Activated CD8-positive, alpha-beta memory T cell treated with anti-CD3 and anti-CD28 coated beads, Interleukin-2, amount 50 U/mL, for 48 hours (primary cell): ENCODE measurements around the gene CCDC191.

Source experiments
- DNase-seq: peaks from one replicate; pipeline ENCODE4 v3.0.0-alpha.2; 2020

Gene CCDC191

DNA sequence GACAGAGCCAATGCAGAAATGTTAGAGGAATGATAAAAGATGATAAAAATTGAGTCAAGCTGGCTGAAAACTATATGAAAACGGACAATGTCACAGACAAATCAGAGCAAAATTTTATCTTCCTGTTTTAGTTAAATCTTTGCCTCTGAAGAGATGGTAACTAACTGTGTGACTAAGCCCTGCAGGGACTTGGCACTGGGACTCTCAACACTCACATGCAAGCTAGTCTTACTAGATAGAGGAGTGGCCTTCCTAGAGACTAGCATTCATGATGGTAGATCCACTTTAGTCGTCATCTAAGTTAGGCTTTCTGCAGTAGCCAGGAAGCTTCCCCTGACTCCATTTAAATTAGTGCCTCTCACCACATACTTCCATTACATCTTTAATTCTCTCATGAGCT, 4.1 kb downstream of the CCDC191 start:
- DNase-seq, result no peak

GRCh38 chr3:114043205-114043604, 13.1 kb downstream of the CCDC191 start:
- DNase-seq, result no peak

GRCh38 chr3:114035896-114036295, 20.4 kb downstream of the CCDC191 start:
- no peak for DNase-seq

- no peak for DNase-seq
Measured at GRCh38 chr3:114034787-114035545, 21.4 kb downstream of the CCDC191 start.

DNA sequence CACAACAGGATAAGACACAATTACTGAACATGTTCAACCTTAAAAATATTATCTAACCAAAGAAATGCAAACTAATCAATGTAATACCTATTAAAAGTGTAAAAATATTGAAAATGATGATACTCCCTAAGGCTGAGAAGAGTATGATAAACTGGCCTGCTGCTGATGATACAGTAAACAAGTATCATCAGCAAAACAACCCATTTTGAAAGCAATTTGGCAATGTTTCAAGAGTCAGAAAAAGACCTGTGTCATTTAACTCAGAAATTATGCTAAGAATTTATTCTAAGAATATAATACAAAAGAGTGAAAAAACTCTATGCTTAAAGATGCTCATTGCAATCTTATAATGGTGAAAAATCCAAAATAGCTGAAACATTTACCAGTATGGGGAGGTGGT, 22.1 kb downstream of the CCDC191 start:
- no peak for DNase-seq

- DNase-seq, result no peak
Measured at GRCh38 chr3:114033721-114034120, 22.6 kb downstream of the CCDC191 start.

DNA sequence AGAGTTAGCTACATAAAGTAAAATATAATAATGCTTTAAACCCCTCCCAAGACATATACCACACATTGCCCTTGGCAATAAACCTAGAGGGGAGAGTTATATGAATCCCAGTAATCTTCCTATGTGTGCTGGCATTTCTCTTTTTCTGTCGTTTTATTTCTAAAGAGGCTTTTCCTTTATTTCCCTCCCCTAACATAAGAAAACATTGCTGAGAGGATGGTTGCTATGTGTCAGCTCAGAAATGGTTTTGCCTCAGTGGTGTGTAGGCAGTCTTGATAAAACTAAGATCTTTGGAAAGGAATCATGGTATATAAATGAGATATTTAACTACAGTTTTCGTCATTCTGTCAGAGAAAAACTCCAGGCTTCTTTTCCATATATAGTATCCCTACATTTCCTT, 30.0 kb downstream of the CCDC191 start:
- DNase-seq, result no peak

DNA sequence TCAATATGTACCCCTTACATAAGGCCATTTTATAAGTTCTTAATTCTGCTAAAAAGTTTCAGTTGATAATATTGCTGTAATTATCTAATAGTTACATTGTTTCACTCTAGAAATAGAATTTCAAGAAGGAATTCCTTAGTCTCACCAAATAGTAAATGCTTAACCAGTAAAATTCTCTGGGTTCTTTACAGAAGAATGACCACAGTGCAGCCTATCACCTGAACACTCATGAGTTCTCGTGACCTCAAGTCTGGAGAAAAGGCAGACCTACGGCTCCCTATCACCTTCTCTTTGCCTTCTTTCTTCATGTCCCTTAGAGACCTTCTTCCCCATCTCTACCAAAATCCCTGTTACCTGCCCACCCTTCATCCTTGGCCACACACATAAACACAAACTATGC, 30.9 kb downstream of the CCDC191 start:
- no peak for DNase-seq

GRCh38 chr3:114022145-114022802, 34.1 kb downstream of the CCDC191 start:
- DNase-seq, result no peak

DNA sequence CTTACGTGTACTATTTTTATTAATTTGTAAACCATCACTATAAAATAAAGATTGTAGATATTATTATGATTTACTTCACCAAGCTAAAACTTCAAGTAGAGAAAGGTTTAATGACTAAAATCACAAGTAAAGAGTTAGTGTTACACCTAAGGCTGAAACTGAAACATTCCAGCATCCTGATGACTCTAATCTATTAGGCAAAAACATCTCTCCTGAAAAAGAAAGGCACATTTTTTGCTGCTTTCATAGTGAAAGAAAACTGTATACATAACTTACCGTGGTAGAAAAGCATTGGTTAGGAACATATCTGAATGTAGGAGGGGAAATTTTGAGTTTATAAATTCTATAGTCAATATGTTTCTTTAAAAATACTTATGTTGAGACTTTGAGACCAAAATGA, 35.4 kb downstream of the CCDC191 start:
- DNase-seq, result no peak

DNA sequence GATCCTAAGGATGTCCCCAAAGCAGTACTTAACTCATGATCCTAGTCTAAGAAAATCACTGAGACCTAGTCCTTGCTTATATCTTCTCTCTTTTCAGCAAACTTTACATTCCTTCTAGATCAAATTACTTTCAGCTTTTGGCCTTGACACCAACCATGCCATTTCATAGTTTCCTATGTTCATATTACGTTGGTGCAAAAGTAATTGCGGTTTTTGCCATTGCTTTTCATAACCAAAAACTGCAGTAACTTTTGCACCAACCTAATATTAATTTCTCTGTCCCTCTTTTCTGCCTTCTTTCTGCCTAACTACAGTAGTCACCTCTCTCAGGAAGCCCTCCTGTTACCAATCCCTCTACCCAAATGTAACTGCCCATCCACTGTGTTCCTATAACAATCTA, 36.8 kb downstream of the CCDC191 start:
- DNase-seq, result no peak

GRCh38 chr3:114014211-114014610, 42.1 kb downstream of the CCDC191 start:
- no peak for DNase-seq

GRCh38 chr3:114011059-114011797, 45.1 kb downstream of the CCDC191 start:
- no peak for DNase-seq

DNA sequence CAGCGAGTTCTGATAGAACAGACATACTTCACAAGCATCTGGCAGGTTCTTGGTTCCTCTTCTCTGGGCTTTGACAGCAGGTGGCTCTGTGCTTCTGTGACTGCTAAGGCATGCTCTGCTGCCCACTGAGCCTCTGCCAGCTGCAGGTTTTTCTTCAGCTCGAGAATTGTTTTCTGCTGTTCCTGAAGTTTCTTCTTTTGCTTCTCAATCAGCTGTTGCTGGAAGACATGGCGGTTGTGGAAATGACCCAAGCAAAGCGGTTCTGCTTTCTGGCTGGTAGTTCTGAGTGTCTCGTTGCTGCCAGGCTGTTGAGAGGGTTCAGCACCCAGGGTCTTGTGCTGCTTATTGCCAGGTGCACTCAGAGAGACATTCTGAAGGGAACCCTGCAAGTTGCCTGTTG, 50.8 kb downstream of the CCDC191 start:
- DNase-seq, result no peak

- no peak for DNase-seq
Measured at GRCh38 chr3:113985541-113985940, 70.8 kb downstream of the CCDC191 start.

GRCh38 chr3:113983544-113983943, 72.8 kb downstream of the CCDC191 start:
- DNase-seq, result no peak

DNA sequence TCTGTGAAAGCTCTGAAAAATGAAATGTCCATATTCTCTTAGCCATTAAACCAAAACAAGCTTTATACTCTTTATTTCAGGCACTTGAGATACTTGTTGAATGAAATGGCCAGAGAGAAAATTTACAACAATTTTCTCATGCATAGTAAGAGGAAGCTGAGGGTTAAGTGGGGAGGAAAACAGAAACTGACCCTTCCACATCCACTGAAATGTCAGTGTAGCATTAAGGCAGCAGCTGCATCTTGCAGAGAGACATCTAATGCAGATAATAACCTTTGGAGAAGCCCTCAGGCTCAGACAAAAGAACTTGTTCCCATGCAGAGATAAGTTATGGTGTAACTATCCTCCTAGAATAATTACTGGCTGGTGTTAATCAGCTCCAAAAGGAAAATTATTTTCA, 74.5 kb downstream of the CCDC191 start:
- DNase-seq, result no peak

GRCh38 chr3:113979916-113980315, 76.4 kb downstream of the CCDC191 start:
- DNase-seq, result no peak

DNA sequence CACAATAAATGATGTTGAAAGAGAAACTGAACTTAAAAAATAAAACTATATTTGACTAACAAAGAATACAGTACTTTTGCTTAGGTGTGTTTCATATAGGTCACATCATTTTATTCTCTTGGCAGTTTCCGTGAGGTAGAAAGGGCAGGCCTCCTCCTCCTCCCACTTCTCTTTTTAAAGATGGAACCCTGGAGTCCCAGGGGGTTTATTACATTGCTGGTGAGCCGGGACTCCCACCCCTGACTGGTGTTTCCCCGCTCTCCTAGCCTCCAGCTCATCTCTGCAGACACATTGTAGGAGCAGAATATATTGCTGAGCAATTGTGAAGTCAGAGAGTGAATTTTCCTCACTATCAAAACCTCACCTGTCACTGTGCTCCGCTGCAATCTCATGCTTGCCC, 78.5 kb downstream of the CCDC191 start:
- no peak for DNase-seq

GRCh38 chr3:113968986-113969385, 87.3 kb downstream of the CCDC191 start:
- DNase-seq, result no peak

- no peak for DNase-seq
Measured at GRCh38 chr3:113966172-113966571, 90.2 kb downstream of the CCDC191 start.

DNA sequence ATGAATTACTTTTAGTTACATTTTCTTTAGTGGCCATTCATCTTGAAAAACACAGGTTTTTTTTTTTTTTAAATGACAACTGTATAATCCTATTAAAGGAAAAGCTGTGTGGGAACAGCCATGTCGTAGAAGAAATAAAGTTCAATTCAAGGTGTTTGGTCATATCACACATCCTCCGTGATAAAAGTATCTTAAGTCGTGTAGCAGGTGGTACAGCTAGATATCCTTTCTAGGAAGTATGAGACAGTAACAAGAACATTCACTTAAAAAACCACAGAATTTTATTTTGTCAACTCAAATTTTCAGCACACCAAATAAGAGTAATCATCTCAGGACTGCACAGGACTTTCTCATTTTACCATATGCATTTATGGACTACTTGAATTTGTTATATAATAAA, 92.4 kb downstream of the CCDC191 start:
- DNase-seq, result no peak

GRCh38 chr3:113954091-113954685, 102.1 kb downstream of the CCDC191 start:
- DNase-seq, result no peak

DNA sequence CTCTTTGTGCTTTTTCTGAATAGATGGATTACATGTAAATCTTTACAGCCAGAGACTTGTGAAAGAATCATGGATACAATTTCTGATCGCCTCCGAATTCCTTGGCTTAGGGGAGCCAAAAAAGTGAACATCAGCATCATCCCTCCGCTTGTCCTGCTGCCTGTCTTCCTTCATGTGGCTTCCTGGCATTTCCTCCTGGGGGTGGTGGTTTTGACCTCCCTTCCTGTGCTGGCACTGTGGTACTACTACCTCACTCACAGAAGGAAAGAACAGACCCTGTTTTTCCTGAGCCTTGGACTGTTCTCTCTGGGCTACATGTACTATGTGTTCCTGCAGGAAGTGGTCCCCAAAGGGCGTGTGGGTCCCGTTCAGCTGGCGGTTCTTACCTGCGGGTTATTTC, 102.6 kb downstream of the CCDC191 start:
- DNase-seq, result no peak
